Measurements from ENCODE around the gene NSL1.

Gene NSL1

DNA sequence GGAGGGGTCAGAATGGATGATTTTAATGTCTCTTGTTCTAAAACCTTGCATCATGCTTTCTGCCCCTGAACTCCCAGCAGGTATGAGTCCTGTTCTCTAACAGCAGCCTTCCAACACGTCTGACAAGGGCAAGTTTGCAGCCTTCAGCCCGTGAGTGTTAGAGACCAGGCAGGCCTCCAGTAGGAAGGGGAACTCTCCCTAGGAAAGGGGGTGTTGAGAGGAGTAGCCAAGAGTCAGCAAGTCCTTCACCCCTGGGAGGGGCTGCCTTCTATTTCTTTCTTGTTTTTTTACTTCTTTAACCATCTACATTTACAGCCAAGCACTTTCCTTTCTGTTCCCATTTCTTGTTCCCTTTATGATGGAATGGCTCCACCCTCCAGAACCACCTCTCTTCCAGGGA is 106.1 kb downstream of the NSL1 start:
- no peak for DNase-seq (ENCODE audit: low read depth)

GRCh38 chr1:212684521-212685090 is 107.0 kb downstream of the NSL1 start:
- DNase-seq (ENCODE audit: low read depth), result no peak

DNA sequence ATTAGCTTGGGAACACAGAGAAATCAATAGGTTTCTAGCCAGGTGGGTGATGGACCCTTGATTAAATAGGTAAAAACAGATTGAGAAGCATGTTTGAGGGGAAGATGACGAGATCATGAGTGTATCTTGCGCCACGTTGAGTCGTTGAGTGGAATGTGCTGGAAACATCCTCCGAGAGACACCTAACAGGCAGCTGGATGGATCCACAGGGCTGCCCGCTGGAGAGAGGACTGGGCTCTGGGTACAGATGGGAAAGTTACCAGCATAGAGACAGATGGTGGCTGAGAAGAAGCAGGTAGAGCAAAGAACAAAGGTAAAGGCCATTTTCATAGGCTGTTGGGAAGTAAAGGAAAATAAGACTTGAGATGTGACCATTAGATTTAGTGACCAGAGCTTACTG is 107.5 kb downstream of the NSL1 start:
- DNase-seq (ENCODE audit: low read depth), result no peak

DNA sequence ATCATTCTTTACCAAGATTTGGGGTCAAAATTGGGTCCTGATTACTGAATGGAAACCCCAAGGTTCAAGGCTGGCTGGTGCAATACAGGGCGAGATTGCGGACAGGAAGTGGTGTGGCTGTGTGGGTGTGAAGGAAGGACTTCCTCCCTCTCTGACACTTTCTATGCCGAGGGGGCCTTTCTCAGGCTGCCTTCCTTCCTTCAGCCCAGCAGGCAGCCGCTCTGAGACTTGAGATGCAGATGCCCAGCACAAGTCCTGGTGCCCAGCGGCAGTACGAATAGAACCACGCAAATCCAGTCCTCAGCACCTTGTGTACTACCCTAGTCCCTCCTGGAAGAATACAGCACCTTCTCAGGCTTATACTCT is 108.2 kb downstream of the NSL1 start:
- DNase-seq (ENCODE audit: low read depth), result no peak

DNA sequence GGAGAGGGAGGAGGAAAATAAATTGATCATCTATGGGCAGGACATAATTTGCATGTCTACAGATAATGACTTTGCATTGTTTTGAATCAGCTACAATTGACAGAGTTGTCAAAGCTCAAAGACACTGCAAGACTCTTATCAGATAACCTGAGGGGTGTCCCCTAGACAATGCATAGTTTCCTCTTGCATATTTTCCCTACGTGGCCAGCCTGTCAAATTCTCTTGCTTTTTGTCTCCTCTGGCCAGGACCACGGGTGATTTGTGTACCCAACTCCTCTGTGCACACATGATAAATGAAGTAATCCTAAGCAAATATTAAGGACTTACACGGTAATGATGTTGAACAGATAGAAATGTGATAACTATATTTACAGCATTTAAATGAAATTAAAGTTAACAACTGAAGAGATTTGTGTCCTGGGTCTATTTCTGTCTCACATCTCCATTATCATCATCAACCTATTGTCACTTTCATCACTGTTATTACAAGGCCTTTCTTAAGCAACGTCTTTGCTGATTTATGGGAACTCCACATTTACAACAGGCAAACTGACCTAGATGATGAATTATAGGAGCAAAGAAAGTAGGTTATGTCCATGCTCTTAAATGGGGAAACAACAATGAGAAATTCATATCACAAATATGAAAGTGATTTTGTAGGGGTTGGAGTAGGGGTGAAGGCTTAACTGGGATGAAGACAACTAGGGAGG is 110.7 kb downstream of the NSL1 start:
- DNase-seq (ENCODE audit: low read depth), result no peak

DNA sequence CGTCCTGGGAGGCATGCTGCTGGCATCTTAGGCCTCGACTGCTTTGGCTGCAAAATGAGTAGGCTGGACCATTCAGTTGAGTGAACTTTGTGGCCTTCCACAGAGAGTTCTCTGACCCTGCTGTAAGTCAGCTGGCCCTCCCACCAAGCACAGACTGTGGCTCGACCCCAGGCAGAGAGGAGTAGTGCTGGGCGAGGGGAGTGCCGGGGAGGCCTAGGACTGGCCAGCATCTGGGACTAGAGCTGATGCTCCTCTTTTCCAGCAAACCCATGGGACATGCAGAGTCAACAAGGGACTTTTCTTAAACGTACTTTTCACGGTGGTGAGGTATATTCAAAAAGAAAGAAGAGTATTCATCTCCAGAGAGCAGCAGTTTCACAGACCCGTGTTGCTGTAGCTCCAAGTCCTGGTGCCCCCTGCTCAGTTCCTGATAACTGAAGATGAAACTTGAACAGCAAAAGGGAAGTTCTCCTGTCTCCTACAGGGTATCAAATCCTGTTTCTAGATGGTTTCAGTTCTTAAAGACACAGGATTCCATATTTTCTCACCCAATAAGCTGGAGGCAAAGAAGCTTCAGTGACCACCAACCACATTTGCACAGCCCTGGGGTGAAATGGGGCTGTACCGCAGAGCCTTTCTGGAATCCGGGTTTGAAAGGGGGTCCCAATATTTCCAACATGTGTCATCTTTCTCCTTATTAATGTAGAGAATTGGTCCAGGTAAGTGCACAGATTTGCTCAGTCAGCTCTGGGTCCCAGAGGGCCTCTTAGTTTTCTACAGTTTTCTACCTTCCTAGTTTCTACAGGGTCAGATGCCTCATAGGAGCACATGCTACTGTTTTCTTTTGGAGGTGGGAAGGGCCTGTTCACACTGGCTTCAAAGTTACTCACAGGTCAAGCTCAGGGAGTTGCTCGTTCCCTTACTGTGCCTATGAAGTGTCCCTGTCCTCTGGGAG is 112.8 kb downstream of the NSL1 start:
- DNase-seq (ENCODE audit: low read depth), result no peak

DNA sequence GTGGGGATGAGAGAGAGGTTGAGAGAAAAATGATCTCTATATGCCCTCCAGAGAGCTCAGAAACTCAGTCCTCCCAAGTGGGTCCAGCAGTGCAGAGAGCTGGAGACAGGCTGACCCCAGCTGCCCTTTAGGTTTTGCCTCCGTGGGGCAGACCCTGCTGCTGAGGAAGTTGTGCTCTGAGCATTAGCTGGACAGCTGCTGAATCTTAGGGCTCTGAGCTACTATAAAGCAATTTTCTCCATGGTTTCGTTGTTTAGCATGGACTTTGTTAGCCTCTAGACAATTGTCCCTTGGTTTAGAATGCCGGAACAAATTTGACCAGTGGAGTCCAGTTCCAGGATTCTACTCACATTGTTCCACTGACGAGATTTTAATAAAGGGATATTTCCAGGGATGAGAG is 114.0 kb downstream of the NSL1 start:
- no peak for DNase-seq (ENCODE audit: low read depth)

GRCh38 chr1:212677136-212677535 is 114.4 kb downstream of the NSL1 start:
- no peak for DNase-seq (ENCODE audit: low read depth)

Measured in non-pigmented ciliary epithelial cell (primary cell).